Measurements from ENCODE around the gene EXOC4. TPM values are rescaled to one million over a fixed set of nuclear protein-coding genes. Genes with fewer than 3 reads are reported as not detected.

Gene EXOC4
- total RNA-seq, 2 donors from 2014 or later = 62.0 to 146 TPM

DNA sequence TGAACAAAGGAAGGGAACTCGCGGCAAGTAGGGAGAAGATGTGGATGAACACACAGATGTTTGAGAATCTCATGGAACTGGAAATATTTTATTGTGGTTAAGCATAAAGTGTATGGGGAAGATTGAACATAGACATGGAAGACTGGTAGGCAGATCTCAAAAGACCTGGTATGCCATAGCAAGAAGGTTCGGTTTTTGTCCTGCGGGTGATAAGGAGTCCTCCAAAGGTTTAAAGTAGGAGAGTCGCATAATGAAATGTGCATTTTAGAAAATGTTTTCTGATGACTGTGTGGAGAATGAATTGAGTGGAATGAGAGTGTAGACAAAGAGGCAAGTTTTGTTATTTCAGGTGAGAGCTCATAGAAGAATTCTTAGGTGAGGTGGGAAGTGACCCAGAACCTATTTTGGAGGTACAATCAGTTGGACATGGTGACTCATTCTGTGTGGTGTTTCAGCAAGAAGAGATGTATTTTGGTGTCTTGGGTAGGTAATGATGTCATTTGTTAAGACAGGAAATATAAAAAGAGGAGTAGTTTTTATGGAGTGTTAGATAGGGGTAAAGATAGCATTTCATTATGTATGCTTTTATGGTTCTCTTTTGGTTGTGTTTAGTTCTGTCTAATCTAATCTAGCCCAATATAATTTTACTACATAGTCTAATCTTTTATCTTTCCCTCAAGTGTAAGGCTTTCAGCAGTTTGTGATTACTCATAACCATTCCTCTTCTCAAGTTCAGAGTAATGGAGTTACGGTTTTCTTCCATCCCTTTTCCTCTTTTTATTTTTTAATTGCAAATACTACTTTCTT is 239.2 kb downstream of the EXOC4 start:
- Histone ChIP-seq H3K4me1 (no peaks in the 10 kb centered on the region), H3K27ac (no peak overlapping the region), H3K36me3 (replicated peaks in 1 of 2; ENCODE audit: insufficient read depth in 1 of 2, low read depth in 2 of 2) (no peaks in the 10 kb centered on the region), H3K27me3 (no peaks in the 10 kb centered on the region), H3K4me3 (no peak overlapping the region), H3K9me3 (peaks cover 0 to 3% (median 0%) of the 10 kb centered on the region in 3 donors)
- TF ChIP-seq POLR2A (IDR thresholded peaks at IDR 0.05) = no peak
- TF ChIP-seq, protein P1, sequence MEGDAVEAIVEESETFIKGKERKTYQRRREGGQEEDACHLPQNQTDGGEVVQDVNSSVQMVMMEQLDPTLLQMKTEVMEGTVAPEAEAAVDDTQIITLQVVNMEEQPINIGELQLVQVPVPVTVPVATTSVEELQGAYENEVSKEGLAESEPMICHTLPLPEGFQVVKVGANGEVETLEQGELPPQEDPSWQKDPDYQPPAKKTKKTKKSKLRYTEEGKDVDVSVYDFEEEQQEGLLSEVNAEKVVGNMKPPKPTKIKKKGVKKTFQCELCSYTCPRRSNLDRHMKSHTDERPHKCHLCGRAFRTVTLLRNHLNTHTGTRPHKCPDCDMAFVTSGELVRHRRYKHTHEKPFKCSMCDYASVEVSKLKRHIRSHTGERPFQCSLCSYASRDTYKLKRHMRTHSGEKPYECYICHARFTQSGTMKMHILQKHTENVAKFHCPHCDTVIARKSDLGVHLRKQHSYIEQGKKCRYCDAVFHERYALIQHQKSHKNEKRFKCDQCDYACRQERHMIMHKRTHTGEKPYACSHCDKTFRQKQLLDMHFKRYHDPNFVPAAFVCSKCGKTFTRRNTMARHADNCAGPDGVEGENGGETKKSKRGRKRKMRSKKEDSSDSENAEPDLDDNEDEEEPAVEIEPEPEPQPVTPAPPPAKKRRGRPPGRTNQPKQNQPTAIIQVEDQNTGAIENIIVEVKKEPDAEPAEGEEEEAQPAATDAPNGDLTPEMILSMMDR (IDR thresholded peaks at IDR 0.05) = no peak
- ATAC-seq (no peak), DNase-seq (no peak)
- WGBS, 2 donors = 93 to 97% methylated on average over 6 of the region's 6 CpGs
- intact Hi-C loops (cut with DNase I) = no loop called here

DNA sequence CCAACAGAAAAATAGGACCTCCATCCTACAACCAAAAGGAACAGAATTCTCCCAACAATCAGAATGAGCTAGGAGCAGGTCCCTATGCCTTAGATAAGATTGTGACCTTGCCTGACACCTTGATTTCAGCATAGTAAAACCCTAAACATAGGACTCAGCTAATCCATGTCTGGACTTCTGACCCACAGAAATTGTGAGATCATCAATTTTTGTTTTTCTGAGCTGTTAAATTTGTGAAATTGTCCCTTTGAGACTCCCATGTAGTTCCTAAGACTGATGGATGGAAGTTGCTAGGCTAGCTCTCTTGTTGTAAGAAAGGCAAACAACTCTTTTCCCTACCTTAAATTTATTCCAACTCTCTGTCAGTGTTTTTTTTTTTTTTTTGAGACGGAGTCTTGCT is 244.2 kb downstream of the EXOC4 start:
- TF ChIP-seq, protein P1 (IDR thresholded peaks at IDR 0.05) = no peak
- no peak for TF ChIP-seq POLR2A (IDR thresholded peaks at IDR 0.05)
- Histone ChIP-seq H3K4me1 (peaks cover 4% of the 10 kb centered on the region), H3K27me3 (no peaks in the 10 kb centered on the region), H3K27ac (no peak overlapping the region), H3K4me3 (no peak overlapping the region), H3K9me3 (no peaks in the 10 kb centered on the region), H3K36me3 (replicated peaks in 1 of 2; ENCODE audit: insufficient read depth in 1 of 2, low read depth in 2 of 2) (no peaks in the 10 kb centered on the region)
- intact Hi-C loops (cut with DNase I) = no loop called here
- WGBS, 2 donors = 92 to 100% methylated on average over 1 of the region's 1 CpG
- DNase-seq (no peak), ATAC-seq (no peak)

DNA sequence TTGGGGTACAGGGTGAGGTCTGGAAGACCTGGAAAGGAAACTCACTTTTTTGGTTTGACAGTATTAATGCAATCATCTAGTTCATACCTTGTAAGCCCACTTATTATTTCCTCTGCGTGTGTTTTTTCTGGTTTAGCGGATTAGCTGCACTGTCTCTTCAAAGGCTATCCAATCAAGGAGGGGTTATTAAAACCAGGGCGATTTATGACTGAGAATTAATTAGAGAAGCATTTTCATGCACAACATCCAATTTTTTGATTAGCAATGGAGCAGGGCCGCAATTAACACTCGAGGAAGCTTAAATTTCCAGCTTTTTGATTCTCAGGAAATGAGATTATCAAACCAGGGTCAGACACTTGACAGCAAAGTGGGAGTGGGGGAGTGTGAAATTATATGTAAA is 248.9 kb downstream of the EXOC4 start:
- TF ChIP-seq POLR2A (IDR thresholded peaks at IDR 0.05) = no peak
- TF ChIP-seq, protein P1 (IDR thresholded peaks at IDR 0.05) = no peak
- Histone ChIP-seq H3K27me3 (no peaks in the 10 kb centered on the region), H3K9me3 (no peaks in the 10 kb centered on the region), H3K27ac (no peak overlapping the region), H3K4me3 (no peak overlapping the region), H3K4me1 (peaks cover 11% of the 10 kb centered on the region), H3K36me3 (replicated peaks in 1 of 2; ENCODE audit: insufficient read depth in 1 of 2, low read depth in 2 of 2) (no peaks in the 10 kb centered on the region)
- DNase-seq (no peak), ATAC-seq (no peak)
- 83% methylated on average over 5 of the region's 5 CpGs for WGBS, 2 donors
- intact Hi-C loops (cut with DNase I) = no loop called here

DNA sequence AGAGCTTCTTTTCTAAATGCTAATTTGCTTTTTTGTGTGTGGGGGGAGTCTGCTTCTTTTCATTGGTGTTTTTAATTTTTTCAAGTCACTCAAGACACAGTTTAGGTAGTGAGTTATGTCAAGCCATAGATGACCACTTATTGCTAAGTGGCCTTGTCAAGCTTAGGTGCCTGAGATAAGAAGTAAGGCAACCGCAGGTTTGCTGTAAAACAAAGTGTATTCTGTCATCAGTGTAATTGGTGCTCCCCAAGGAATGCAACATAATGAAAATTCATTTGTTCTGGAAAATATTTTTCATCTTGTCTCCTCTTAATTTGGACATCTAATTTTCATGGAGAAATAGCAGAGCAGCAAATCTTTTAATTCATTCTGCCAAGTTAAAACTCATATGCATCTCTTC is 249.6 kb downstream of the EXOC4 start:
- intact Hi-C loops (cut with DNase I) = no loop called here
- no peaks in the 10 kb centered on the region for H3K27me3 ChIP-seq
- no peak for TF ChIP-seq POLR2A (IDR thresholded peaks at IDR 0.05)
- TF ChIP-seq, protein P1 (IDR thresholded peaks at IDR 0.05) = no peak
- no peaks in the 10 kb centered on the region for H3K9me3 ChIP-seq
- no peak overlapping the region for H3K4me3 ChIP-seq
- no peak overlapping the region for H3K27ac ChIP-seq
- WGBS, 2 donors = 17 to 19% methylated on average over 1 of the region's 1 CpG
- no peaks in the 10 kb centered on the region for H3K36me3 ChIP-seq (replicated peaks in 1 of 2; ENCODE audit: insufficient read depth in 1 of 2, low read depth in 2 of 2)
- H3K4me1 ChIP-seq = peaks cover 11% of the 10 kb centered on the region
- ATAC-seq = no peak
- no peak for DNase-seq

DNA sequence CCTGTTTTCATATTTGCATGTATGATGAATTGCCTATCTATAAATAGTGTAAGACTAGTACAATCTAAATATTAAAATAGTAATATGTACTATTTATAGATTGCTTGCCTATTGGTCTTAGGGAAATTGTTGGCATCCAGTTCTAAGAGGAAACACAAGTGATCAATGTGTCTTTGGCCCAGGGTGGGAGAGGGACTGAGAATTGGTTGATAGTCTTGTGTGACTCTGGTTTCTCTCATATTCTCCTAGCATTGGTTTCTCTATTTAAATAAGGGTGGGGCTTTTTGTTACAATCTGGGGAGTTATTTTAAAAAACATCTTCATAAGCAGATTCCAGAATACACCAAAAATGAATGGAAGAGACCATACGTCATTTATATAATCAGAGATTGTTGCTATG is 250.1 kb downstream of the EXOC4 start:
- DNase-seq (no peak), ATAC-seq (no peak)
- no peak overlapping the region for H3K27ac ChIP-seq
- no peaks in the 10 kb centered on the region for H3K36me3 ChIP-seq (replicated peaks in 1 of 2; ENCODE audit: insufficient read depth in 1 of 2, low read depth in 2 of 2)
- 92 to 100% methylated on average over 1 of the region's 1 CpG for WGBS, 2 donors
- peaks cover 11% of the 10 kb centered on the region for H3K4me1 ChIP-seq
- no peak for TF ChIP-seq POLR2A (IDR thresholded peaks at IDR 0.05)
- TF ChIP-seq, protein P1 (IDR thresholded peaks at IDR 0.05) = no peak
- no peaks in the 10 kb centered on the region for H3K9me3 ChIP-seq
- intact Hi-C loops (cut with DNase I) = no loop called here
- no peak overlapping the region for H3K4me3 ChIP-seq
- H3K27me3 ChIP-seq = no peaks in the 10 kb centered on the region
